Measurements from ENCODE around the gene USF2.

The USF2 gene

GRCh38 chr19:35265126-35265899, 3.4 kb upstream of the USF2 start:
- DNase-seq (ENCODE audit: low read depth): no peak

GRCh38 chr19:35265900-35266519, 2.8 kb upstream of the USF2 start:
- no peak for DNase-seq (ENCODE audit: low read depth)

- DNase-seq (ENCODE audit: low read depth): no peak
These were observed 2.0 kb upstream of the USF2 start for GRCh38 chr19:35266520-35267352.

- no peak for DNase-seq (ENCODE audit: low read depth)
These were observed 1.4 kb upstream of the USF2 start for GRCh38 chr19:35267353-35267817.

- DNase-seq (ENCODE audit: low read depth): peak; percentile 45
These were observed 785 bp upstream of the USF2 start for GRCh38 chr19:35267818-35268535.

DNA sequence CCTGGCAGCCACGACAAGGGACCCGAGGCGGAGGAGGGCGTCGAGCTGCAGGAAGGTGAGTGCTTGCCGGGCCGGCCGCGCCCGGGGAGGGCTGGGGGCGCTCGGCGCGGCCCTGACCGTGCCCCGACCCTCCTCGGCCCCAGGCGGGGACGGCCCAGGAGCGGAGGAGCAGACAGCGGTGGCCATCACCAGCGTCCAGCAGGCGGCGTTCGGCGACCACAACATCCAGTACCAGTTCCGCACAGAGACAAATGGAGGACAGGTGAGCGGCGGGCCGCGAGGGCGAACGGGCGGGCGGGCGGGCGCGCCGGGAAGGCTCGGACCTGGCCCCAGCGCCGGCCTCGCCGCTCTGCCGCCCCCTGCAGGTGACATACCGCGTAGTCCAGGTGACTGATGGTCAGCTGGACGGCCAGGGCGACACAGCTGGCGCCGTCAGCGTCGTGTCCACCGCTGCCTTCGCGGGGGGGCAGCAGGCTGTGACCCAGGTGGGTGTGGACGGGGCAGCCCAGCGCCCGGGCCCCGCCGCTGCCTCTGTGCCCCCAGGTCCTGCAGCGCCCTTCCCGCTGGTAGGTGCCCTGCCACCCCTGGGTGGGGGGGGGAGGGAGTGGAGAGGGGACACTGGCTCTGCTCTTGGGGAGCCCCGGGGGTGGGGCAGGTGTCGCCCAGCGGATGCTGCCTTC, 816 bp downstream of the USF2 start:
- DNase-seq (ENCODE audit: low read depth): peak; percentile 63

DNA sequence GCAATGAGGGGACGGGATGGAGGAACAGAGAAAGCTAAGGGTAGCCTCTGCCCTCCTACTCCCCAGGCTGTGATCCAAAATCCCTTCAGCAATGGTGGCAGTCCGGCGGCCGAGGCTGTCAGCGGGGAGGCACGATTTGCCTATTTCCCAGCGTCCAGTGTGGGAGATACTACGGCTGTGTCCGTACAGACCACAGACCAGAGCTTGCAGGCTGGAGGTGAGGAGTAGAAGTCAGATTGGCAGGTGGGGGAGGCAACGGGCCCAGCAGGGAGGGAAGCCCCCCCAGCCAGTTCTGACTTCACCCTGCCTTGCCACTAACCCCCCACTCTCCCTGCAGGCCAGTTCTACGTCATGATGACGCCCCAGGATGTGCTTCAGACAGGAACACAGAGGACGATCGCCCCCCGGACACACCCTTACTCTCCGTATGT, 1.6 kb downstream of the USF2 start:
- DNase-seq (ENCODE audit: low read depth): no peak

DNA sequence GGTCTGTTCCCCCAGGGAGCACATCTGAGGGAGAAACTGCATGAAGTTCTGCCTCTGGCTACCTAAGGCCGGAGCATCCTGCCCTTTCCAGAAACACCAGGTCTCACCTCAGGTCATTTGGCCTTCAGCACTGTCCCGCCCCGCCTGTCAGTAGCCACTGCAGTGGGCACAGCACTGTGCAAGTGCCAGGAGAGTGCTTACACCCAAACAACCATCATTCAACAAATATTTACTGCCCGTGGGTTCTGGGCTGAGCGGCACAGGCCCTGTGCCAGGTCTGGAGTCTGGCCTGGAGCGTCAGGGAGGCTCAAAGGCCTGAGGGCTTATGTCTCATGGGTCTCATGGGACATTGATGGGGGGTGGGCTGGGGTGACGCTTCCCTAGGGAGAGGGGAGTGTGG, 2.8 kb downstream of the USF2 start:
- DNase-seq (ENCODE audit: low read depth): no peak

GRCh38 chr19:35272122-35272719, 3.5 kb downstream of the USF2 start:
- DNase-seq (ENCODE audit: low read depth): no peak

DNA sequence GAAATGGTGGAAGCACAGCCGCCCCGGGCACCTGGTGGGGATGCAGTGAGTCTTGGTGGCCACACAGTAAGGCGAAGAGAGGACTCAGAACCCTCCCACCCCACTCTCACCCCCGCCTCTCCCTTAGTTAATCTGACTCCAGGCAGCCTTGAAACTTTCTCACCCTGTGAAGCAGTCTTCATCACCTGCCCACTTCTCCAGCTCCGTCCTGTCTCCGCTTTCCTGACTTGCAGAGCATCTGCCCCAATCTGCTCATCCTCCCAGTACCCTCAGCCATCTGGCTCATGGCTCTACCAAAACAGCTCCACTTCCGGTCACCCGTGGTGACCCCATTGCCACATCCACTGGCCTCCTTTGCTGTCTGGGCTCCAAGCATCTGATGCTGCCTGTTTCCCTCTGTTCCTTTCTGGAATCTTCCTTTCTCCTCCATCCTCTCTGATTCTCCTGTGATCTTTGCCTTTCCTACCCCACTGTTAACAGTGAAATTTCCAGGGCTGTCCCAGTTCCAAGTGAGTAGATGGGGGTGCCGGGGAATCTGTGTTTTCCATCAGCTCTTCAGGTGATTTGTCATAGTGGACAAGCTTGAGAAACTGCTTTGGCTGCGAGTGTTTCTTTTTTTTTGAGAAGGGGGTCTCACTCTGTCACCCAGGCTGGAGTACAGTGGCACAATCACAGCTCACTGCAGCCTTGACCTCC, 4.3 kb downstream of the USF2 start:
- DNase-seq (ENCODE audit: low read depth): no peak

GRCh38 chr19:35273686-35274259, 5.0 kb downstream of the USF2 start:
- DNase-seq (ENCODE audit: low read depth): no peak

GRCh38 chr19:35274323-35274722, 5.6 kb downstream of the USF2 start:
- no peak for DNase-seq (ENCODE audit: low read depth)

GRCh38 chr19:35276706-35277281, 8.0 kb downstream of the USF2 start:
- no peak for DNase-seq (ENCODE audit: low read depth)

DNA sequence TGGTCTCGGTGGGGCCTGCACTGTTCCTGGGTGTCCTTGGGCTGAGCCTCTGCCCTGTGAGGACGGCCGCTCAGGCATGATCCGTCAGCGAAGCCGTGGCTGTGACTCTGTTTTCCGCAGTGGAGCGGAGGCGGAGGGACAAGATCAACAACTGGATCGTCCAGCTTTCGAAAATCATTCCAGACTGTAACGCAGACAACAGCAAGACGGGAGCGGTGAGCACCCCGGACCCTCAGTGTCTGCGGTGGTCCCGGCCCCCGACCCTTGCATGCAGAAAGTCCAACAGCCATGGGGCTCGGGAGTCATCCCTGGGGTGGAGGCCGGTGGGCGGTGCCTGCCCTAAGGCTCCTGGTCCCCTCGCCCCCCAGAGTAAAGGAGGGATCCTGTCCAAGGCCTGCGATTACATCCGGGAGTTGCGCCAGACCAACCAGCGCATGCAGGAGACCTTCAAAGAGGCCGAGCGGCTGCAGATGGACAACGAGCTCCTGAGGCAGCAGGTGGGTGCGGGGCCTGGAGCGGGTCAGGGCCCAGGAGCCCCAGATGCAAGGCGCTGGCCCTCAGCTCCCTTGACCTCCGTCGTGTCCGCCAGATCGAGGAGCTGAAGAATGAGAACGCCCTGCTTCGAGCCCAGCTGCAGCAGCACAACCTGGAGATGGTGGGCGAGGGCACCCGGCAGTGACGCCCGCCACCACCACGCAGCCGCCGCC, 10.0 kb downstream of the USF2 start:
- no peak for DNase-seq (ENCODE audit: low read depth)

DNA sequence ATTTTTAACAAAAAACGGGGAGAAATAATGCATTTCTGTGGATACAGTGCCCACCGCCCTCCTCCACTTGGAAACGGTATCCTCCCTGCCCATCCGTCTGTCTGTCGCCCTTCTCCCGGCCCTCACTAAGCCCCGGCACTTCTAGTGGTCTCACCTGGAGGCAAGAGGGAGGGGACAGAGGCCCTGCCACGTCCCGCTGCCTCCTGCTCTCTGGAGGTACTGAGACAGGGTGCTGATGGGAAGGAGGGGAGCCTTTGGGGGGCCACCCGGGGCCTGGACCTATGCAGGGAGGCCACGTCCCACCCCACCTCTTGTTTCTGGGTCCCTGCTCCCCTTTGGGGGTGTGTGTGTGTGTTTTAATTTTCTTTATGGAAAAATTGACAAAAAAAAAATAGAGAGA, 10.6 kb downstream of the USF2 start:
- no peak for DNase-seq (ENCODE audit: low read depth)

DNA sequence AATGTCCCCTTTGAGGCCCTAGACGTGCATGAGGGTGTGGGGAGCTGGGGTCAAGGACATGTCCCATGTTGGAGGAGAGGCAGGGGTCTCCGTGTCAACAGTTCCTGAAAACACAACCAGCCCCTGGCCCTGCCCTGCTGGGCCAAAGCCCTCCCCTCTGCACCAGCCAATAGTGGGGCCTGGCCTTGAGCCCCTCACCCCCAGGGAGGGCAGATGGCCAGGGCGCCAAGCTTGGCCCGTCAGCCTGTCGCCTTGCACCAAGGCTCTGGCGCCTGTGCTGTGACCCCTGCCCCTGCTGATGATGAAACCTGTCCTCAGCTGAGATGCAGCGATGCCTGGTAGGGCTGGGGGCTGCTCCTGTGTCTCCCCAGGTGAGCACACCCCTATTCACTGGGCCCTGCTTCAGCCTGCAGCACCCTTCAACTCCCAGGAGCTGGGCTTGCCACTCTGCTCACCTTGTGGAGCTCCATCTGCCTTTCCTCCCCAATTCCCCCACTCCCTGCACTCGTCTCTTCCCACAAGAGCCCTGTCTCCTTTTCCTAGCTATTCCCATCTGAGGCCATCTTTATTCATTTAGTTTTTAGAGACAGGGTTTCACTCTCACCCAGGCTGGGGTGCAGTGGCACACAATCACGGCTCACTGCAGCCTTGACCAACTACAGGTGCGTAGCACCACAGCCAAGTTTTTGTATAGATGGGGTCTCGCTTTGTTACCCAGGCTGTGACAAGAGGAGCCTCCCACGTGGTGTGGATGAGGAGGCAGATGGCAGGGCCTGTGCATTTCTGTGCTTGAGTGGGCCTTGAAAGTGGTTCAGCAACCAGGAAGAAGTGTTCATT, 11.4 kb downstream of the USF2 start:
- DNase-seq (ENCODE audit: low read depth): no peak

GRCh38 chr19:35281303-35281702, 12.5 kb downstream of the USF2 start:
- no peak for DNase-seq (ENCODE audit: low read depth)
